ENCODE measurements around the gene DDRGK1.

The DDRGK1 gene

DNA sequence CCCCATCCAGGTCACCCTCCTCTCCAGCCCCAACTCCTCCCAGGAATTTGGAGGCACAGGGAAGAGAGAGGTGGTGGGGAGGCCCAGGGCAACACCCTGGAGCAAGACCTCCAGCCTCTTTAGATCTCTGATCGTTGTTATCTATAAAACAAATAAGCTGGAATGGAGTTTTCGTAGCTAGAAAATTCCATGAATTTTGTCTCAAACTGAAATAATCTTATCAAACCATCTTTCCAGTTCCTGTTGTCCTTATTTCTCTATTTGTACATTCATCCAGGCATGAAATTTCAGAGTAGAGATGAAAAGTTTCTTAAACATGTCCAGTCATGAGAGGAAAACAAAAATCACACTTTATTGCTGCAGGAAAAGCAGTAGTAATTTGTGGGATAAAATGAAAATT, 40.7 kb upstream of the DDRGK1 start:
- Histone ChIP-seq H3K27me3 (ENCODE audit: control insufficient read depth in 1 of 2, insufficient read depth in 1 of 2, low read length in 2 of 2) (peaks cover 30 to 61% of the 10 kb centered on the region in 2 experiments), H2BK12ac (ENCODE audit: low read length in 2 of 2) (no peak overlapping the region), H4K8ac (ENCODE audit: low read length) (no peak overlapping the region), H3K9ac (ENCODE audit: low read length) (no peak overlapping the region), H3K4ac (ENCODE audit: low read depth in 1 of 2, low read length in 2 of 2) (no peak overlapping the region), H3K4me2 (ENCODE audit: low read length, poor library complexity, severe bottlenecking) (no peak overlapping the region), H2BK5ac (ENCODE audit: low read depth, low read length, poor library complexity, severe bottlenecking) (no peak overlapping the region), H2BK15ac (ENCODE audit: low read depth, poor library complexity, severe bottlenecking) (no peak overlapping the region), H3K79me1 (replicated peaks; ENCODE audit: low read length, poor library complexity, severe bottlenecking) (no peaks in the 10 kb centered on the region), H3K23ac (ENCODE audit: low read length in 2 of 2) (no peak overlapping the region), H3K27ac (ENCODE audit: low read length, poor library complexity, severe bottlenecking) (no peak overlapping the region), H4K91ac (ENCODE audit: low read length) (no peak overlapping the region), H3K4me1 (ENCODE audit: control insufficient read depth, insufficient read depth, low read depth, low read length) (peaks cover 18% of the 10 kb centered on the region), H2AK5ac (ENCODE audit: low read length, severe bottlenecking) (no peak overlapping the region), H3K4me3 (ENCODE audit: insufficient read depth in 1 of 2, low read depth in 1 of 2, low read length in 2 of 2) (no peak overlapping the region), H2BK120ac (ENCODE audit: low read depth, low read length) (no peak overlapping the region), H3K36me3 (ENCODE audit: control insufficient read depth in 1 of 2, insufficient read depth in 2 of 2, low read depth in 1 of 2, low read length in 2 of 2) (peaks cover 3 to 5% of the 10 kb centered on the region in 2 experiments), H2AFZ (ENCODE audit: low read depth, low read length) (no peak overlapping the region), H3K9me3 (ENCODE audit: control insufficient read depth, low read length) (no peaks in the 10 kb centered on the region), H3K14ac (ENCODE audit: low read length in 2 of 2) (no peak overlapping the region), H3K18ac (ENCODE audit: low read depth in 1 of 2, low read length in 2 of 2) (no peak overlapping the region)
- WGBS = no CpG with 5 or more reads among the region's 2 CpGs
- no peak for DNase-seq

DNA sequence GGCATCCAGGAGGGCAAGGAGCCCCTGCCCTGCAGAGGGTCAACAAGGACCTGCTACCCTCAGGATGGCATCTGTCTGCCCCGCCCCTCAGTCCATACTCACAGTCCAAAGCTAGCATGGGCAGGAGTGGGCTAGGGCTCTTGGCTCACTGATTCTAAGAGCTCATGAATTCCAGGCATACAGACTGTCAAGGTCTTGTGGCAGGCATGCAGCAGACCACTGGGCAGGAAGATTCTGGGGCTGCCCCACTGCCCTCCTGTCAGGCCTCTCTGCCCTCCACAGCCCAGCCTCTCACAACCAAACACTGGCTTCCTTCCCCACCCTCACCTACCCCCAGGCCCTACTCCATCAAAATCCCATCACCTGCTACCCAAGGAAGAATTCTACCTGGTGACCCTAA, 40.1 kb upstream of the DDRGK1 start:
- no peaks in the 10 kb centered on the region for H3K9me3 ChIP-seq (ENCODE audit: control insufficient read depth, low read length)
- no peak overlapping the region for H3K9ac ChIP-seq (ENCODE audit: low read length)
- H3K4me1 ChIP-seq (ENCODE audit: control insufficient read depth, insufficient read depth, low read depth, low read length) = peaks cover 20% of the 10 kb centered on the region

DNA sequence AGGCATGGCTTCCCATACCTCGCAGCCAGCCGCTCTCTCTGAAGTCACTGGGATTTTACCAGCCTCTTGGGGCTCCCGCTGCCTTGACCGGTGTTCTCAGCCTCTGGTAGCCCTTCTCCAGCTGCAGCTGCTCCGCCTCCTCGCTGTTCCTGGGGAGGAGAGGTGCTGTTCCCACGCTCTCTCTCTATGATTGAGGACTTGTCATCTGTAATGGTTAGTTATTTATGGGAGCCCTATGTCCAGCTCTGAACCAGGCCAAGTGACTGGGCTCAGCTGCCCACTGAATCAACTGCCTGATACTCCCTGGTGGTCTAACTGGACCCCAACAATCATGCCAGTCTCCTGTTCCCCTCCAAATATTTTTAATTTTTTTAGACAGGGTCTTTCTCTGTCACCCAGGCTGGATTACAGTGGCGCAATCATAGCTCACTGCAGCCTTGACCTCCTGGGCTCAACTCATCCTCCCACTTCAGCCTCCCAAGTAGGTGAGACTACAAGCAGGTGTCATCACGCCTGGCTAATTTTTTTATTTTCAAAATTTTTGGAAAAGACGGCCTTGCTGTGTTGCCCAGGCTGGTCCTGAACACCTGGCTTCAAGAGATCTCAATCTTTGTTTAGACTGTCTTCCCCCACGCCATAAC, 39.4 kb upstream of the DDRGK1 start:
- Histone ChIP-seq H2BK120ac (ENCODE audit: low read depth, low read length) (no peak overlapping the region), H3K14ac (ENCODE audit: low read length in 2 of 2) (no peak overlapping the region), H2BK5ac (ENCODE audit: low read depth, low read length, poor library complexity, severe bottlenecking) (no peak overlapping the region), H2BK12ac (ENCODE audit: low read length in 2 of 2) (no peak overlapping the region), H3K27ac (ENCODE audit: low read length, poor library complexity, severe bottlenecking) (no peak overlapping the region), H2AK5ac (ENCODE audit: low read length, severe bottlenecking) (no peak overlapping the region), H3K9me3 (ENCODE audit: control insufficient read depth, low read length) (no peaks in the 10 kb centered on the region), H3K27me3 (ENCODE audit: control insufficient read depth in 1 of 2, insufficient read depth in 1 of 2, low read length in 2 of 2) (peaks cover 27 to 59% of the 10 kb centered on the region in 2 experiments), H3K18ac (ENCODE audit: low read depth in 1 of 2, low read length in 2 of 2) (no peak overlapping the region), H3K23ac (ENCODE audit: low read length in 2 of 2) (no peak overlapping the region), H2BK15ac (ENCODE audit: low read depth, poor library complexity, severe bottlenecking) (no peak overlapping the region), H3K4me1 (ENCODE audit: control insufficient read depth, insufficient read depth, low read depth, low read length) (peaks cover 23% of the 10 kb centered on the region), H3K4me2 (ENCODE audit: low read length, poor library complexity, severe bottlenecking) (no peak overlapping the region), H3K4me3 (ENCODE audit: insufficient read depth in 1 of 2, low read depth in 1 of 2, low read length in 2 of 2) (no peak overlapping the region), H2AFZ (ENCODE audit: low read depth, low read length) (no peak overlapping the region), H4K91ac (ENCODE audit: low read length) (no peak overlapping the region), H3K79me1 (replicated peaks; ENCODE audit: low read length, poor library complexity, severe bottlenecking) (no peaks in the 10 kb centered on the region), H3K4ac (ENCODE audit: low read depth in 1 of 2, low read length in 2 of 2) (no peak overlapping the region), H3K36me3 (ENCODE audit: control insufficient read depth in 1 of 2, insufficient read depth in 2 of 2, low read depth in 1 of 2, low read length in 2 of 2) (no peaks in the 10 kb centered on the region), H4K8ac (ENCODE audit: low read length) (no peak overlapping the region), H3K9ac (ENCODE audit: low read length) (no peak overlapping the region)
- 85% methylated on average over 9 of the region's 11 CpGs for WGBS
- no peak for DNase-seq

More for the DNA sequence above, 40.1 kb upstream of the DDRGK1 start:
- H3K18ac ChIP-seq (ENCODE audit: low read depth in 1 of 2, low read length in 2 of 2) = no peak overlapping the region
- no peak overlapping the region for H3K4me2 ChIP-seq (ENCODE audit: low read length, poor library complexity, severe bottlenecking)
- no peak for DNase-seq
- no peak overlapping the region for H3K4ac ChIP-seq (ENCODE audit: low read depth in 1 of 2, low read length in 2 of 2)
- no peak overlapping the region for H3K23ac ChIP-seq (ENCODE audit: low read length in 2 of 2)
- H3K27ac ChIP-seq (ENCODE audit: low read length, poor library complexity, severe bottlenecking) = no peak overlapping the region
- no peak overlapping the region for H2BK5ac ChIP-seq (ENCODE audit: low read depth, low read length, poor library complexity, severe bottlenecking)
- H2BK15ac ChIP-seq (ENCODE audit: low read depth, poor library complexity, severe bottlenecking) = no peak overlapping the region
- no peaks in the 10 kb centered on the region for H3K79me1 ChIP-seq (replicated peaks; ENCODE audit: low read length, poor library complexity, severe bottlenecking)
- no peak overlapping the region for H4K91ac ChIP-seq (ENCODE audit: low read length)
- H3K27me3 ChIP-seq (ENCODE audit: control insufficient read depth in 1 of 2, insufficient read depth in 1 of 2, low read length in 2 of 2) = peaks cover 30 to 61% of the 10 kb centered on the region in 2 experiments
- H4K8ac ChIP-seq (ENCODE audit: low read length) = no peak overlapping the region
- no peak overlapping the region for H2AFZ ChIP-seq (ENCODE audit: low read depth, low read length)
- no peak overlapping the region for H3K4me3 ChIP-seq (ENCODE audit: insufficient read depth in 1 of 2, low read depth in 1 of 2, low read length in 2 of 2)
- H2BK12ac ChIP-seq (ENCODE audit: low read length in 2 of 2) = no peak overlapping the region
- 60% methylated on average over 1 of the region's 1 CpG for WGBS
- no peak overlapping the region for H3K14ac ChIP-seq (ENCODE audit: low read length in 2 of 2)
- no peak overlapping the region for H2BK120ac ChIP-seq (ENCODE audit: low read depth, low read length)
- no peaks in the 10 kb centered on the region for H3K36me3 ChIP-seq (ENCODE audit: control insufficient read depth in 1 of 2, insufficient read depth in 2 of 2, low read depth in 1 of 2, low read length in 2 of 2)
- no peak overlapping the region for H2AK5ac ChIP-seq (ENCODE audit: low read length, severe bottlenecking)

DNA sequence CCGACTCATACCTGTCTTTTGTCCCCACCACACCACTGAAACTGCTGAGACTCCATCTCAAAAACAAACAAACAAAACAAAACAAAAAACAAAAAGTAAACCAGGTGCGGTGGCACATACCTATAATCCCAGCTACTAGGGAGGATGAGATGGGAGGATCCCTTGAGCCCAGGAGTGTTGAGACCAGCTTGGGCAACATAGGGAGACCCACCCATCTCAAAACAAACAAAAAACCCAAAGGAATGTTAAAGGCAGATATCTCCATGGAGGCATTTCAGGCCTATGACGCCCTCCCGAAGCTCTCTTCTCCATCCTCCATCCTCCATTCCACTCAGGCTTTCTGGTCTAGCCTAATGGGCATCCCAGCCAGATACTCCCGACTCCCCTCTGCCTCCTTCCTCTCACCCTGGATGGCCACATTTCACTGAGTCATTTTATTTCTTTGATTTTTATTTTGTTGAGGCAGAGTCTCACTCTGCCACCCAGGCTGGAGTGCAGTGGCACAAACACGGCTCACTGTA, 37.8 kb upstream of the DDRGK1 start:
- Histone ChIP-seq H3K14ac (ENCODE audit: low read length in 2 of 2) (no peak overlapping the region), H2BK5ac (ENCODE audit: low read depth, low read length, poor library complexity, severe bottlenecking) (no peak overlapping the region), H4K8ac (ENCODE audit: low read length) (no peak overlapping the region), H4K91ac (ENCODE audit: low read length) (no peak overlapping the region), H2BK15ac (ENCODE audit: low read depth, poor library complexity, severe bottlenecking) (no peak overlapping the region), H3K4ac (ENCODE audit: low read depth in 1 of 2, low read length in 2 of 2) (no peak overlapping the region), H2AK5ac (ENCODE audit: low read length, severe bottlenecking) (no peak overlapping the region), H3K23ac (ENCODE audit: low read length in 2 of 2) (no peak overlapping the region), H3K79me1 (replicated peaks; ENCODE audit: low read length, poor library complexity, severe bottlenecking) (no peaks in the 10 kb centered on the region), H3K4me2 (ENCODE audit: low read length, poor library complexity, severe bottlenecking) (no peak overlapping the region), H3K9ac (ENCODE audit: low read length) (no peak overlapping the region), H3K18ac (ENCODE audit: low read depth in 1 of 2, low read length in 2 of 2) (no peak overlapping the region), H2AFZ (ENCODE audit: low read depth, low read length) (no peak overlapping the region), H3K27me3 (ENCODE audit: control insufficient read depth in 1 of 2, insufficient read depth in 1 of 2, low read length in 2 of 2) (peaks cover 23 to 60% of the 10 kb centered on the region in 2 experiments), H2BK12ac (ENCODE audit: low read length in 2 of 2) (no peak overlapping the region), H3K36me3 (ENCODE audit: control insufficient read depth in 1 of 2, insufficient read depth in 2 of 2, low read depth in 1 of 2, low read length in 2 of 2) (no peaks in the 10 kb centered on the region), H3K4me3 (ENCODE audit: insufficient read depth in 1 of 2, low read depth in 1 of 2, low read length in 2 of 2) (no peak overlapping the region), H2BK120ac (ENCODE audit: low read depth, low read length) (no peak overlapping the region), H3K27ac (ENCODE audit: low read length, poor library complexity, severe bottlenecking) (no peak overlapping the region), H3K4me1 (ENCODE audit: control insufficient read depth, insufficient read depth, low read depth, low read length) (peaks cover 24% of the 10 kb centered on the region), H3K9me3 (ENCODE audit: control insufficient read depth, low read length) (no peaks in the 10 kb centered on the region)
- DNase-seq = no peak
- 83% methylated on average over 6 of the region's 6 CpGs for WGBS
